Hematopoietic multipotent progenitor cell (in vitro differentiated cells): ENCODE results near the gene ZNF726. TPM values are rescaled to one million over a fixed set of nuclear protein-coding genes. Genes with fewer than 3 reads are reported as not detected.
"Not testable (repeated sequence)": the region's sequence is repeated elsewhere in the genome, so short reads cannot be mapped to it uniquely, and the experiment has no call there.

ENCODE experiments used
- DNase-seq, 3 donors: peaks; one replicate each; pipeline ENCODE4 v3.0.0-alpha.2; 2011 to 2015; ENCODE audit warnings: low read depth in 2 of 3, low spot score in 2 of 3
- total RNA-seq: library from RNA; depleted of rRNA; stranded (reverse); fragments of >200 nt; gene quantifications from one replicate; pipeline ENCODE4 v1.2.3, GENCODE V29; 2012

The ZNF726 gene
- total RNA-seq, 1 donor = 9.7 TPM

- DNase-seq = not testable (repeated sequence)
Observed at GRCh38 chr19:23937031-23937430, 22.3 kb downstream of the ZNF726 start.

GRCh38 chr19:23943411-23943810 is 28.7 kb downstream of the ZNF726 start:
- DNase-seq = no peak

- DNase-seq = peak in 1 of 3 donors; percentile 1
Observed at GRCh38 chr19:23946569-23946968, 31.9 kb downstream of the ZNF726 start.

GRCh38 chr19:23949611-23950010 is 34.9 kb downstream of the ZNF726 start:
- no peak for DNase-seq

- no peak for DNase-seq
Observed at GRCh38 chr19:23956051-23956450, 41.4 kb downstream of the ZNF726 start.

- no peak for DNase-seq
Observed at GRCh38 chr19:23957660-23958281, 43.1 kb downstream of the ZNF726 start.

- DNase-seq = not testable (repeated sequence)
Observed at GRCh38 chr19:23963396-23963795, 48.7 kb downstream of the ZNF726 start.

GRCh38 chr19:23963881-23964280 is 49.2 kb downstream of the ZNF726 start:
- DNase-seq = not testable (repeated sequence)

- DNase-seq = not testable (repeated sequence)
Observed at GRCh38 chr19:23964334-23964733, 49.6 kb downstream of the ZNF726 start.

- DNase-seq = no peak
Observed at GRCh38 chr19:23969630-23970029, 54.9 kb downstream of the ZNF726 start.

GRCh38 chr19:23971598-23971997 is 56.9 kb downstream of the ZNF726 start:
- DNase-seq = no peak

- no peak for DNase-seq
Observed at GRCh38 chr19:23972161-23972560, 57.5 kb downstream of the ZNF726 start.

GRCh38 chr19:23974941-23975340 is 60.3 kb downstream of the ZNF726 start:
- DNase-seq = no peak

GRCh38 chr19:23976631-23977030 is 61.9 kb downstream of the ZNF726 start:
- DNase-seq = not testable (repeated sequence)

GRCh38 chr19:23977256-23977655 is 62.6 kb downstream of the ZNF726 start:
- DNase-seq = not testable (repeated sequence)

- no peak for DNase-seq
Observed at GRCh38 chr19:23978068-23978467, 63.4 kb downstream of the ZNF726 start.

- DNase-seq = no peak
Observed at GRCh38 chr19:23980805-23981204, 66.1 kb downstream of the ZNF726 start.

GRCh38 chr19:23981863-23982262 is 67.2 kb downstream of the ZNF726 start:
- DNase-seq = no peak

- DNase-seq = no peak
Observed at GRCh38 chr19:23983406-23983805, 68.7 kb downstream of the ZNF726 start.
